HEK293 (cell line): ENCODE results near the gene LRRC52.

ENCODE experiments used
- CTCF ChIA-PET: fragments of 350-600 bp; formaldehyde crosslinking; extraction: SDS; loops from one replicate; lab custom pipeline; 2021; ENCODE audit warnings: antibody characterized with exemption; lab: Yijun Ruan, JAX
- POLR2A ChIA-PET: fragments of 300-600 bp; formaldehyde crosslinking; extraction: SDS; loops from one replicate; lab custom pipeline; 2020; ENCODE audit warnings: antibody characterized with exemption, inconsistent platforms; lab: Yijun Ruan, JAX
- H3K27ac ChIP-seq: fragments of 200-500 bp; sonication (Bioruptor generic); 2 replicates; pipeline ENCODE4 v1.5.1; 2014; ENCODE audit warnings: low read depth, low read length, control low read depth, inconsistent platforms; ENCODE audit errors: extremely low read depth
- H3K36me3 ChIP-seq, 2 experiments: fragments of 200-500 bp in 1 of 2; sonication (Bioruptor generic) in 1 of 2; 1 replicate in 1 of 2; 2 replicates in 1 of 2; pipeline ENCODE4 v1.5.1; 2014 to 2017; ENCODE audit warnings: inconsistent platforms in 2 of 2, low read length in 2 of 2; ENCODE audit not compliant: control insufficient read depth in 2 of 2, insufficient read depth in 1 of 2
- H3K4me1 ChIP-seq: fragments of 200-500 bp; sonication (Bioruptor generic); 2 replicates; pipeline ENCODE4 v1.5.1; 2014; ENCODE audit warnings: mild to moderate bottlenecking, low read length, inconsistent platforms; ENCODE audit not compliant: control insufficient read depth, insufficient read depth
- H3K4me3 ChIP-seq: 2 replicates; pipeline ENCODE4 v1.5.1; 2011; ENCODE audit warnings: low read depth, mild to moderate bottlenecking, control low read depth, low read length, moderate library complexity
- H3K9me3 ChIP-seq: fragments of 200-500 bp; sonication (Bioruptor generic); 2 replicates; pipeline ENCODE4 v1.5.1; 2014; ENCODE audit warnings: low read depth, low read length, inconsistent platforms; ENCODE audit not compliant: control insufficient read depth, insufficient read depth
- KLF1 ChIP-seq: fragments of 450-650 bp; formaldehyde crosslinking; IDR thresholded peaks from 2 replicates; pipeline ENCODE4 v1.5.1; 2016; ENCODE audit warnings: missing biosample characterization, missing genetic modification characterization
- KLF8 ChIP-seq: fragments of 450-650 bp; formaldehyde crosslinking; IDR thresholded peaks from 2 replicates; pipeline ENCODE4 v1.5.1; 2016; ENCODE audit warnings: missing biosample characterization, missing genetic modification characterization
- KLF9 ChIP-seq: fragments of 450-650 bp; formaldehyde crosslinking; IDR thresholded peaks from 2 replicates; pipeline ENCODE4 v1.5.1; 2016; ENCODE audit warnings: missing biosample characterization, missing genetic modification characterization, low read depth
- MEIS1 ChIP-seq: sonication (generic); formaldehyde crosslinking; IDR thresholded peaks from 2 replicates; pipeline ENCODE4 v1.8.1; 2022; ENCODE audit warnings: missing genetic modification reagents, mild to moderate bottlenecking, borderline replicate concordance
- OVOL3 ChIP-seq: fragments of 450-650 bp; formaldehyde crosslinking; IDR thresholded peaks from 2 replicates; pipeline ENCODE4 v1.5.1; 2016; ENCODE audit warnings: missing biosample characterization, missing genetic modification characterization
- TCF7L2 ChIP-seq: IDR thresholded peaks from 2 replicates; pipeline ENCODE4 v1.6.1; 2011; ENCODE audit warnings: low read depth, mild to moderate bottlenecking, inconsistent platforms, low read length, moderate library complexity, borderline replicate concordance
- WT1 ChIP-seq: fragments of 450-650 bp; formaldehyde crosslinking; IDR thresholded peaks from 2 replicates; pipeline ENCODE4 v1.5.1; 2016; ENCODE audit warnings: missing biosample characterization, missing genetic modification characterization
- ZNF112 ChIP-seq: fragments of 450-650 bp; formaldehyde crosslinking; IDR thresholded peaks from 2 replicates; pipeline ENCODE4 v1.5.0; 2017; ENCODE audit warnings: missing biosample characterization, missing genetic modification characterization
- ZNF169 ChIP-seq: fragments of 450-650 bp; formaldehyde crosslinking; IDR thresholded peaks from 2 replicates; pipeline ENCODE4 v1.5.1; 2016; ENCODE audit warnings: missing biosample characterization, missing genetic modification characterization
- ZNF19 ChIP-seq: fragments of 450-650 bp; formaldehyde crosslinking; IDR thresholded peaks from 2 replicates; pipeline ENCODE4; 2016; ENCODE audit warnings: missing biosample characterization, missing genetic modification characterization, low read depth
- ZNF248 ChIP-seq: fragments of 450-650 bp; formaldehyde crosslinking; IDR thresholded peaks from 2 replicates; pipeline ENCODE4 v1.5.1; 2017; ENCODE audit warnings: missing biosample characterization, missing genetic modification characterization
- ZNF292 ChIP-seq: fragments of 450-650 bp; formaldehyde crosslinking; IDR thresholded peaks from 2 replicates; pipeline ENCODE4 v1.5.1; 2016; ENCODE audit warnings: low read depth, missing biosample characterization, missing genetic modification characterization, borderline replicate concordance
- ZNF416 ChIP-seq: fragments of 450-650 bp; formaldehyde crosslinking; IDR thresholded peaks from 2 replicates; pipeline ENCODE4 v1.5.1; 2016; ENCODE audit warnings: missing biosample characterization, missing genetic modification characterization
- ZNF514 ChIP-seq: fragments of 450-650 bp; formaldehyde crosslinking; IDR thresholded peaks from 2 replicates; pipeline ENCODE4 v1.5.1; 2016; ENCODE audit warnings: missing biosample characterization, missing genetic modification characterization
- ZNF555 ChIP-seq: fragments of 450-650 bp; formaldehyde crosslinking; conservative IDR thresholded peaks from 2 replicates; pipeline ENCODE4 v1.5.1; 2017; ENCODE audit warnings: missing biosample characterization, mild to moderate bottlenecking, missing genetic modification characterization, inconsistent platforms
- ZNF621 ChIP-seq: fragments of 450-650 bp; formaldehyde crosslinking; IDR thresholded peaks from 2 replicates; pipeline ENCODE4 v1.5.1; 2017; ENCODE audit warnings: missing biosample characterization, missing genetic modification characterization
- ZNF623 ChIP-seq: fragments of 450-650 bp; formaldehyde crosslinking; IDR thresholded peaks from 2 replicates; pipeline ENCODE4 v1.5.1; 2016; ENCODE audit warnings: missing biosample characterization, missing genetic modification characterization
- ZNF677 ChIP-seq: fragments of 450-650 bp; IDR thresholded peaks from 2 replicates; pipeline ENCODE4 v1.5.0; 2018; ENCODE audit warnings: missing biosample characterization, mild to moderate bottlenecking, missing genetic modification characterization, moderate library complexity
- TF ChIP-seq, protein P1 (sequence below): fragments of 450-650 bp; formaldehyde crosslinking; conservative IDR thresholded peaks from 2 replicates; pipeline ENCODE4 v1.5.1; 2016; ENCODE audit warnings: low read depth, missing biosample characterization, missing genetic modification characterization
- TF ChIP-seq, protein P2 (sequence below): fragments of 450-650 bp; formaldehyde crosslinking; IDR thresholded peaks from 2 replicates; pipeline ENCODE4 v1.5.1; 2016; ENCODE audit warnings: missing biosample characterization, missing genetic modification characterization
- TF ChIP-seq, protein P3 (sequence below): fragments of 450-650 bp; formaldehyde crosslinking; IDR thresholded peaks from 2 replicates; pipeline ENCODE4 v1.5.1; 2016; ENCODE audit warnings: missing biosample characterization, missing genetic modification characterization

LRRC52 gene

GRCh38 chr1:165542015-165542631 lies 1.7 kb upstream of the LRRC52 start:
- no peaks in the 10 kb centered on the region for H3K36me3 ChIP-seq
- no peak overlapping the region for H3K4me3 ChIP-seq
- H3K27ac ChIP-seq = no peak overlapping the region
- H3K9me3 ChIP-seq = no peaks in the 10 kb centered on the region
- CTCF ChIA-PET = interaction anchor here (1.0 kb wide), 1 partner anchor 149 kb away, joined by 4 read pairs; no protein-coding TSS in a partner anchor
- peaks cover 9% of the 10 kb centered on the region; the same call in 1 of the 2 replicates for H3K4me1 ChIP-seq
- POLR2A ChIA-PET = no interaction called here
- TF ChIP-seq, protein P1, sequence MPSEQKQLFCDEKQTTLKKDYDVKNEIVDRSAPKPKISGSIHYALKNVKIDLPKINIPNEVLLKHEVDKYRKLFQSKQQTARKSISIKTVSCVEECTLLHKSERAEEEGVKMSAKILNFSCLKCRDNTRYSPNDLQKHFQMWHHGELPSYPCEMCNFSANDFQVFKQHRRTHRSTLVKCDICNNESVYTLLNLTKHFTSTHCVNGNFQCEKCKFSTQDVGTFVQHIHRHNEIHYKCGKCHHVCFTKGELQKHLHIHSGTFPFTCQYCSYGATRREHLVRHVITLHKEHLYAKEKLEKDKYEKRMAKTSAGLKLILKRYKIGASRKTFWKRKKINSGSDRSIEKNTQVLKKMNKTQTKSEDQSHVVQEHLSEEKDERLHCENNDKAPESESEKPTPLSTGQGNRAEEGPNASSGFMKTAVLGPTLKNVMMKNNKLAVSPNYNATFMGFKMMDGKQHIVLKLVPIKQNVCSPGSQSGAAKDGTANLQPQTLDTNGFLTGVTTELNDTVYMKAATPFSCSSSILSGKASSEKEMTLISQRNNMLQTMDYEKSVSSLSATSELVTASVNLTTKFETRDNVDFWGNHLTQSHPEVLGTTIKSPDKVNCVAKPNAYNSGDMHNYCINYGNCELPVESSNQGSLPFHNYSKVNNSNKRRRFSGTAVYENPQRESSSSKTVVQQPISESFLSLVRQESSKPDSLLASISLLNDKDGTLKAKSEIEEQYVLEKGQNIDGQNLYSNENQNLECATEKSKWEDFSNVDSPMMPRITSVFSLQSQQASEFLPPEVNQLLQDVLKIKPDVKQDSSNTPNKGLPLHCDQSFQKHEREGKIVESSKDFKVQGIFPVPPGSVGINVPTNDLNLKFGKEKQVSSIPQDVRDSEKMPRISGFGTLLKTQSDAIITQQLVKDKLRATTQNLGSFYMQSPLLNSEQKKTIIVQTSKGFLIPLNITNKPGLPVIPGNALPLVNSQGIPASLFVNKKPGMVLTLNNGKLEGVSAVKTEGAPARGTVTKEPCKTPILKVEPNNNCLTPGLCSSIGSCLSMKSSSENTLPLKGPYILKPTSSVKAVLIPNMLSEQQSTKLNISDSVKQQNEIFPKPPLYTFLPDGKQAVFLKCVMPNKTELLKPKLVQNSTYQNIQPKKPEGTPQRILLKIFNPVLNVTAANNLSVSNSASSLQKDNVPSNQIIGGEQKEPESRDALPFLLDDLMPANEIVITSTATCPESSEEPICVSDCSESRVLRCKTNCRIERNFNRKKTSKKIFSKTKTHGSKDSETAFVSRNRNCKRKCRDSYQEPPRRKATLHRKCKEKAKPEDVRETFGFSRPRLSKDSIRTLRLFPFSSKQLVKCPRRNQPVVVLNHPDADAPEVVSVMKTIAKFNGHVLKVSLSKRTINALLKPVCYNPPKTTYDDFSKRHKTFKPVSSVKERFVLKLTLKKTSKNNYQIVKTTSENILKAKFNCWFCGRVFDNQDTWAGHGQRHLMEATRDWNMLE (tag by site-specific recombination) = no peak
- no peak for TF ChIP-seq ZNF555 (tag by site-specific recombination)
- TF ChIP-seq, protein P2, sequence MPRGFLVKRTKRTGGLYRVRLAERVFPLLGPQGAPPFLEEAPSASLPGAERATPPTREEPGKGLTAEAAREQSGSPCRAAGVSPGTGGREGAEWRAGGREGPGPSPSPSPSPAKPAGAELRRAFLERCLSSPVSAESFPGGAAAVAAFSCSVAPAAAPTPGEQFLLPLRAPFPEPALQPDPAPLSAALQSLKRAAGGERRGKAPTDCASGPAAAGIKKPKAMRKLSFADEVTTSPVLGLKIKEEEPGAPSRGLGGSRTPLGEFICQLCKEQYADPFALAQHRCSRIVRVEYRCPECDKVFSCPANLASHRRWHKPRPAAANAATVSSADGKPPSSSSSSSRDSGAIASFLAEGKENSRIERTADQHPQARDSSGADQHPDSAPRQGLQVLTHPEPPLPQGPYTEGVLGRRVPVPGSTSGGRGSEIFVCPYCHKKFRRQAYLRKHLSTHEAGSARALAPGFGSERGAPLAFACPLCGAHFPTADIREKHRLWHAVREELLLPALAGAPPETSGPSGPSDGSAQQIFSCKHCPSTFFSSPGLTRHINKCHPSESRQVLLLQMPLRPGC = no peak
- no peak for TF ChIP-seq KLF1 (tag by site-specific recombination)
- no peak for TF ChIP-seq TCF7L2
- no peak for TF ChIP-seq ZNF621 (tag by site-specific recombination)
- no peak for TF ChIP-seq OVOL3
- no peak for TF ChIP-seq KLF8 (tag by site-specific recombination)
- no peak for TF ChIP-seq ZNF292
- TF ChIP-seq, protein P3, sequence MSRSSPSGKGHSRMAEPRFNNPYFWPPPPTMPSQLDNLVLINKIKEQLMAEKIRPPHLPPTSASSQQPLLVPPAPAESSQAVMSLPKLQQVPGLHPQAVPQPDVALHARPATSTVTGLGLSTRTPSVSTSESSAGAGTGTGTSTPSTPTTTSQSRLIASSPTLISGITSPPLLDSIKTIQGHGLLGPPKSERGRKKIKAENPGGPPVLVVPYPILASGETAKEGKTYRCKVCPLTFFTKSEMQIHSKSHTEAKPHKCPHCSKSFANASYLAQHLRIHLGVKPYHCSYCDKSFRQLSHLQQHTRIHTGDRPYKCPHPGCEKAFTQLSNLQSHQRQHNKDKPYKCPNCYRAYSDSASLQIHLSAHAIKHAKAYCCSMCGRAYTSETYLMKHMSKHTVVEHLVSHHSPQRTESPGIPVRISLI (tag by site-specific recombination) = no peak
- TF ChIP-seq ZNF416 (tag by site-specific recombination) = no peak
- no peak for TF ChIP-seq ZNF623 (tag by site-specific recombination)
- TF ChIP-seq ZNF514 = no peak
- TF ChIP-seq MEIS1 (CRISPR knock-in tag) = no peak
- no peak for TF ChIP-seq ZNF169
- TF ChIP-seq ZNF248 = no peak
- no peak for TF ChIP-seq KLF9
- TF ChIP-seq ZNF19 (tag by site-specific recombination) = no peak
- no peak for TF ChIP-seq ZNF112 (tag by site-specific recombination)

DNA sequence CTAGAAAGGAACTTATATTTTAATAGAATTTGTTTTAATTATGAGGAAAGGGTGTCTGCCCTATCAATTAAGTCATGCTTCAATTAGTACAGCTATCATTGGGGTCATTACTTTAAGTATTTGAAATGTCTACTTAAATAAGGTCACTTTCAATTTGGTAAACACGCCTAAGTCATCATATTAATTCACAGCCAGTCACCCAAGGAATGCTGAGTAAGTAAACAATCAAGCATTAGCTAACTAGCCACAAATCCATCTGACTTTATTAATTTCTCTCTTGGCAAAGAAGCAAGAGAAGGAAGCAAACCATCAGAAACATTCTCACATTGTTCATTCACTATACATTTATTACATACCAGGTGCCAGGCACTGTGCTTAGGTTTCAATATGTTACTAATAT lies 1.2 kb upstream of the LRRC52 start:
- ChIA-PET CTCF (interaction anchor here (1.0 kb wide), 1 partner anchor 150 kb away, joined by 4 read pairs; no protein-coding TSS in a partner anchor), POLR2A (no interaction called here)
- no peak overlapping the region for H3K4me3 ChIP-seq
- TF ChIP-seq ZNF677 (tag by site-specific recombination) (no peak), WT1 (tag by site-specific recombination) (0 out of 2 replicates have a peak, but pooled peaks have one; percentile 22)
- no peaks in the 10 kb centered on the region for H3K9me3 ChIP-seq
- no peaks in the 10 kb centered on the region for H3K36me3 ChIP-seq
- H3K4me1 ChIP-seq = peaks cover 9% of the 10 kb centered on the region; the same call in 1 of the 2 replicates
- no peak overlapping the region for H3K27ac ChIP-seq
